Astrocyte of the spinal cord (primary cell): ENCODE data around the gene DGLUCY.

Experiments used
- DNase-seq: peaks from one replicate; pipeline ENCODE4 v3.0.0; 2011; ENCODE audit warnings: low read depth, low spot score
- H3K4me3 ChIP-seq: 2 replicates; pipeline ENCODE4 v1.5.1; 2011; ENCODE audit warnings: low read depth, mild to moderate bottlenecking, low read length, moderate library complexity
- in situ Hi-C: cut with HindIII; loops from 2 replicates; pipeline ENCODE4 v1.10.0; 2017; ENCODE audit warnings: low sequenced_read_pairs
- TF ChIP-seq, protein P1 (sequence below): IDR thresholded peaks from 2 replicates; pipeline ENCODE4 v1.5.1; 2012; ENCODE audit warnings: low read depth, mild to moderate bottlenecking, low read length, inconsistent platforms

DGLUCY gene

DNA sequence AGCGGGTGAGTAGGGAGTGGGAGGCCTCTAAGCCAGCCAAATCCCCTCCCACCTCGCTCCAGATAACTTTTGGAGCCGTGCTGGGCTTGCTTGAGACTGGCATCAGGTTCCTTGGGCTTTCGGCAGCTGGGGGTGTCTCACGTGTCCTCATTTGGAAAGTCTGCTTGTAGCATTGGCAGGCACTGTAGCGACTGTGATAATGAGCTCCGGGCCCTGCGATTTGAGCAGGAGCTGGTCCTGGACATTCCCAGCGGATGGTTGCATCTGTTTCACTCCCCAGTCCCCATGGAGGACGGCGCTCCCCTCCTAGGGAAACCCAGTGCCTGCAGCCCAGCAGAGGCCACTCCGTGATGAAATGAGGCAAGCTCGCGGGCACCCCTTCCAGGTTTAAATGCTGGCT, 49.4 kb downstream of the DGLUCY start:
- DNase-seq, result no peak
- TF ChIP-seq, protein P1, sequence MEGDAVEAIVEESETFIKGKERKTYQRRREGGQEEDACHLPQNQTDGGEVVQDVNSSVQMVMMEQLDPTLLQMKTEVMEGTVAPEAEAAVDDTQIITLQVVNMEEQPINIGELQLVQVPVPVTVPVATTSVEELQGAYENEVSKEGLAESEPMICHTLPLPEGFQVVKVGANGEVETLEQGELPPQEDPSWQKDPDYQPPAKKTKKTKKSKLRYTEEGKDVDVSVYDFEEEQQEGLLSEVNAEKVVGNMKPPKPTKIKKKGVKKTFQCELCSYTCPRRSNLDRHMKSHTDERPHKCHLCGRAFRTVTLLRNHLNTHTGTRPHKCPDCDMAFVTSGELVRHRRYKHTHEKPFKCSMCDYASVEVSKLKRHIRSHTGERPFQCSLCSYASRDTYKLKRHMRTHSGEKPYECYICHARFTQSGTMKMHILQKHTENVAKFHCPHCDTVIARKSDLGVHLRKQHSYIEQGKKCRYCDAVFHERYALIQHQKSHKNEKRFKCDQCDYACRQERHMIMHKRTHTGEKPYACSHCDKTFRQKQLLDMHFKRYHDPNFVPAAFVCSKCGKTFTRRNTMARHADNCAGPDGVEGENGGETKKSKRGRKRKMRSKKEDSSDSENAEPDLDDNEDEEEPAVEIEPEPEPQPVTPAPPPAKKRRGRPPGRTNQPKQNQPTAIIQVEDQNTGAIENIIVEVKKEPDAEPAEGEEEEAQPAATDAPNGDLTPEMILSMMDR, result no peak
- in situ Hi-C loops, result no loop called here

DNA sequence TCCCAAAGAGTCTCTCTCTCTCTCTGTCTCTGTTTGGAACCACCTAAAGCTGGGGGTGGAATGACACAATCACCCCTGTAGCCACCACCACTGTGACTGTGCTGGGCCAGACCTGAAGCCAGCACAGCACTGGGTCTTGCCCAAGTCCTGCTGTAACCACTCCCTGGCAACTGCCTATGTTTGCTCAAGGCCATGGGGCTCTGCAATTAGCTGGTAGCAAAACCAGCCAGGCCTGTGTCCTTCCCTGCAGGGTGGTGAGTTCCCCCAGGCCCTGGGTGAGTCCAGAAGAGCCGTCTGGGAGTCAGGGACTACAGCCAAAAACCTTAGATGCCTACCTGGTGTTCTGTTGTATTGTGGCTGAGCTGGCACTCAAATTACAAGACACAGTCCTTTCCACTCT, 50.8 kb downstream of the DGLUCY start:
- TF ChIP-seq, protein P1, result no peak
- no peak overlapping the region for H3K4me3 ChIP-seq
- in situ Hi-C loops, result no loop called here
- DNase-seq, result no peak

More for the DNA sequence above, 49.4 kb downstream of the DGLUCY start:
- H3K4me3 ChIP-seq, result no peak overlapping the region

DNA sequence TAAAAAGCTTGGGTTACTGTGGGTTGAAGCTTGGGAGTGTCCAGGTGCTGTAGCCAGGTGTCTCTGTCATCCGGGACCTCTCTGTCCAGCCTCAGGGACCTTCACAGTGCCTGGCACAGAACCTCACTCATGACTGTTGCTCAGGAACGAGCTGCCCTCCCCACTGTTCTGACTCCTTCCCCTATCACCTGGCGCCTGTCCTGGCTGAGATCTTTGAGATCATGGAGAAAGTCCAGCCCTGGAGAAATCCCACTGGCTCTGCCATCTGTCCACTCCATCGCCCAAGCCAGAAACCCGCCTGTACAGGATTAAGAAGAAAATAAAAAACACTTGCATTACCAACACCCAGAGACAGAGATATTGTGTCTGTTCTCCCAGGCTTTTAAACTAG, 53.5 kb downstream of the DGLUCY start:
- TF ChIP-seq, protein P1, result no peak
- no peak overlapping the region for H3K4me3 ChIP-seq
- in situ Hi-C loops, result no loop called here
- no peak for DNase-seq

DNA sequence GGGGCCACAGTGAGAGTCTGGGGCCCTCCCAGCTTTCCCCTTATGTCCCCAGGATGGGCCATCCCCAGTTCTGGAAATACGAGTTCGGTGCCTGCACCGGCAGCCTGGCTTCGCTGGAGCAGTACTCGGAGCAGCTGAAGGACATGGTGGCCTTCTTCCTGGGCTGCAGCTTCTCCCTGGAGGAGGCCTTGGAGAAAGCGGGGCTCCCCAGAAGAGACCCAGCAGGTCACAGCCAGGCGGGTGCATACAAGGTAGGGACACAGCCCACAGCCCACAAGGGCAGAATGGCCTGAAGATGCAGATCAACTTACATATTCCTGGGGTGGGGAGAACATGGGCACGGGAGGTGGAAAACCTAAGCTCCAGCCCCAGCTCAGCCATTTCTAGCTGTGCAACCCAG, 56.1 kb downstream of the DGLUCY start:
- TF ChIP-seq, protein P1, result no peak
- H3K4me3 ChIP-seq, result no peak overlapping the region
- in situ Hi-C loops, result no loop called here
- DNase-seq, result no peak

DNA sequence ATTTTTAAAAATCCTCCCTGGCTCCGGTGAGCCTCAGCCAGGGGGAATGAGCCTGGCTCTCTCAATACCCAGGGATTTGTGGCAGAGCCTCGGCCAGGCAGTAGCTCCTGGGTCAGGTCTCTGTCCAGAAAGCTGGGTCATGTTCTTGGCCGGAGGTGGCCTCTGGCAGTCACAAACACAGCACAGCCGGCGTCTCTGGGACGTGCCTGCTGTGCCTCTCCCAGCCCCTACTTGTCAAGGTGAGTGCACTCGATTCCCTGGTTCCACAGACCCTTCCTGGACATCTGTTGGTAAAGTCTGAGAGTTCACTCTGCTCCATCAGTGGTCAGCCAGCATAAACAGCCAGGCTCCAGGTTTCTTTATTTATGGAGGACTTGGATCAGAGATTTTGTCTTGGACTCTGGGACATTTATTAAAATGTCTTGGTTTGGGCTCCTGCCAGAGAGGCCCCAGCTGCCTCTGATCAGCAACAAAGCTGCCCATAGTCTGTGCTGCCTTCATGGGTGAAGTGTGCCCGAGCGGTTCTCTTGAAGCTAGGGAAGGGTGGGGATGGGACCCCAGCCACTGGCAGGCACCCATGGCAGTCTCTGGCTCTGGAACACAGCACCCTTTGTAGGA, 56.7 kb downstream of the DGLUCY start:
- peak; percentile 22 for DNase-seq
- TF ChIP-seq, protein P1, result no peak
- in situ Hi-C loops, result no loop called here
- H3K4me3 ChIP-seq, result no peak overlapping the region

DNA sequence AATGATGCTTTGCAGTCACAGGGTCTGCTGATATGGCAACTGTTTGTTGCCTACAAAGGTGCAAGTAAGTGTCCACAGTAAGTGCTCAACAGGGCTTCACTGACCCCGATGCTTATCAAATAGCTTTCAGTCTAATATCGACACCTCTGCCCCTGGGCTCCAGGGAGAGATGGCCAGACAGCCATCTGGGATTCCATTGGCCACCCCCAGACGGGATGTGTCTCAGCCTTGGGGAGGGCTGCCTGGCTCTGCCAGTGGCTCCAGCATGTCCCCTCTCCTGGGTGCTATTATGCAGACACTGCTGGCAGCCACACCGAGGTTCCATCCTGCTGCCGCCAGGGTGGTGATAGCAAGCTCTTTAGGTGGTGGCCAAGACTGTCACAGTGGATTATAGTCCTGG, 57.4 kb downstream of the DGLUCY start:
- TF ChIP-seq, protein P1, result no peak
- no peak overlapping the region for H3K4me3 ChIP-seq
- in situ Hi-C loops, result no loop called here
- DNase-seq, result no peak
